ENCODE measurements around the gene RIPK4.

- TF ChIP-seq EZH2 (IDR thresholded peaks at IDR 0.05; ENCODE audit: insufficient read depth, low read length) (no peak), CTCF (IDR thresholded peaks at IDR 0.05; ENCODE audit: insufficient read depth, low read depth, low read length) (no peak)
Observed at GRCh38 chr21:41711416-41712007, 55.3 kb downstream of the RIPK4 start.
